Neuronal stem cell (in vitro differentiated cells): ENCODE data around the gene OPN5.

ENCODE experiments used
- DNase-seq: peaks from one replicate; pipeline ENCODE4 v3.0.0-alpha.2; 2013; ENCODE audit warnings: low spot score
- H2AFZ ChIP-seq: one replicate; pipeline ENCODE4 v1.6.1; 2013; ENCODE audit warnings: mild to moderate bottlenecking, low read length, inconsistent platforms
- H2AK5ac ChIP-seq: 2 replicates; pipeline ENCODE4 v1.6.1; 2013; ENCODE audit warnings: low read depth, mild to moderate bottlenecking, inconsistent platforms, low read length, moderate library complexity, mixed read lengths
- H2BK120ac ChIP-seq: 2 replicates; pipeline ENCODE4 v1.6.1; 2013; ENCODE audit warnings: low read depth, mild to moderate bottlenecking, inconsistent platforms, low read length, moderate library complexity, mixed read lengths
- H2BK12ac ChIP-seq: one replicate; pipeline ENCODE4 v1.6.1; 2013; ENCODE audit warnings: low read length, inconsistent platforms
- H2BK15ac ChIP-seq: 2 replicates; pipeline ENCODE4 v1.6.1; 2013; ENCODE audit warnings: mild to moderate bottlenecking, low read length, inconsistent platforms, mixed read lengths
- H2BK5ac ChIP-seq: one replicate; pipeline ENCODE4 v1.6.1; 2013; ENCODE audit warnings: inconsistent platforms, mild to moderate bottlenecking, low read length, moderate library complexity
- H3K14ac ChIP-seq: one replicate; pipeline ENCODE4 v1.6.1; 2013; ENCODE audit warnings: low read length, inconsistent platforms
- H3K18ac ChIP-seq: 2 replicates; pipeline ENCODE4 v1.6.1; 2013; ENCODE audit warnings: low read length, inconsistent platforms
- H3K23ac ChIP-seq: 2 replicates; pipeline ENCODE4 v1.6.1; 2013; ENCODE audit warnings: low read depth, mild to moderate bottlenecking, mixed read lengths, low read length, inconsistent platforms; ENCODE audit not compliant: poor library complexity
- H3K27ac ChIP-seq: replicated peaks from 3 replicates; pipeline ENCODE4 v1.5.1; 2013; ENCODE audit warnings: low read length, inconsistent platforms
- H3K27me3 ChIP-seq, 3 experiments: 2 replicates each; pipeline ENCODE4 v1.6.1; 2013; ENCODE audit warnings: low read length in 3 of 3, mild to moderate bottlenecking in 2 of 3, inconsistent platforms in 1 of 3, low read depth in 1 of 3, mixed read lengths in 1 of 3, moderate library complexity in 1 of 3; ENCODE audit not compliant: control insufficient read depth in 3 of 3, insufficient read depth in 3 of 3
- H3K36me3 ChIP-seq, 2 donors: replicated peaks in 1 of 2; 2 replicates each; pipeline ENCODE4 v1.6.1; 2013; ENCODE audit warnings: low read length in 2 of 2; ENCODE audit not compliant: control insufficient read depth in 2 of 2, insufficient read depth in 2 of 2
- H3K4ac ChIP-seq: 2 replicates; pipeline ENCODE4 v1.6.1; 2013; ENCODE audit warnings: inconsistent platforms, mild to moderate bottlenecking, low read length, moderate library complexity
- H3K4me1 ChIP-seq, 2 donors: 1 replicate in 1 of 2; 2 replicates in 1 of 2; pipeline ENCODE4 v1.6.1; 2013; ENCODE audit warnings: low read length in 2 of 2, low read depth in 1 of 2; ENCODE audit not compliant: control insufficient read depth in 2 of 2, insufficient read depth in 1 of 2
- H3K4me2 ChIP-seq: one replicate; pipeline ENCODE4 v1.6.1; 2013; ENCODE audit warnings: mild to moderate bottlenecking, low read length, inconsistent platforms; ENCODE audit not compliant: insufficient read depth, poor library complexity, severe bottlenecking
- H3K4me3 ChIP-seq, 2 donors: 2 replicates each; pipeline ENCODE4 v1.5.1; 2013; ENCODE audit warnings: low read length in 2 of 2, mild to moderate bottlenecking in 2 of 2, inconsistent platforms in 1 of 2, moderate library complexity in 1 of 2
- H3K79me1 ChIP-seq: one replicate; pipeline ENCODE4 v1.6.1; 2013; ENCODE audit warnings: low read depth, mild to moderate bottlenecking, inconsistent platforms, low read length, moderate library complexity
- H3K9ac ChIP-seq: one replicate; pipeline ENCODE4 v1.6.1; 2013; ENCODE audit warnings: mild to moderate bottlenecking, low read depth, low read length, inconsistent platforms; ENCODE audit not compliant: poor library complexity
- H3K9me3 ChIP-seq, 2 donors: replicated peaks in 1 of 2; 2 replicates each; pipeline versions ENCODE3 to v1.6.1; 2013; ENCODE audit warnings: low read length in 2 of 2, mild to moderate bottlenecking in 2 of 2, inconsistent platforms in 1 of 2, low read depth in 1 of 2, mixed read lengths in 1 of 2, moderate library complexity in 1 of 2; ENCODE audit not compliant: control insufficient read depth in 2 of 2, insufficient read depth in 1 of 2
- H4K8ac ChIP-seq: one replicate; pipeline ENCODE4 v1.6.1; 2013; ENCODE audit warnings: low read depth, mild to moderate bottlenecking, inconsistent platforms, low read length, moderate library complexity
- H4K91ac ChIP-seq: one replicate; pipeline ENCODE4 v1.6.1; 2013; ENCODE audit warnings: low read length, low read depth, mild to moderate bottlenecking, inconsistent platforms; ENCODE audit not compliant: poor library complexity
- WGBS, 2 donors: extraction: QIAGEN DNeasy Blood & Tissue Kit; methylation state at CpG; one replicate each; pipeline ENCODE4 v1.1.7; 2013; ENCODE audit warnings: missing lambda C conversion rate in 2 of 2, mixed read lengths in 1 of 2; ENCODE audit not compliant: insufficient read length in 2 of 2, insufficient replicate concordance in 1 of 2; ENCODE audit errors: extremely low coverage in 2 of 2; 5-methylcytosine and 5-hydroxymethylcytosine counted together

The OPN5 gene

DNA sequence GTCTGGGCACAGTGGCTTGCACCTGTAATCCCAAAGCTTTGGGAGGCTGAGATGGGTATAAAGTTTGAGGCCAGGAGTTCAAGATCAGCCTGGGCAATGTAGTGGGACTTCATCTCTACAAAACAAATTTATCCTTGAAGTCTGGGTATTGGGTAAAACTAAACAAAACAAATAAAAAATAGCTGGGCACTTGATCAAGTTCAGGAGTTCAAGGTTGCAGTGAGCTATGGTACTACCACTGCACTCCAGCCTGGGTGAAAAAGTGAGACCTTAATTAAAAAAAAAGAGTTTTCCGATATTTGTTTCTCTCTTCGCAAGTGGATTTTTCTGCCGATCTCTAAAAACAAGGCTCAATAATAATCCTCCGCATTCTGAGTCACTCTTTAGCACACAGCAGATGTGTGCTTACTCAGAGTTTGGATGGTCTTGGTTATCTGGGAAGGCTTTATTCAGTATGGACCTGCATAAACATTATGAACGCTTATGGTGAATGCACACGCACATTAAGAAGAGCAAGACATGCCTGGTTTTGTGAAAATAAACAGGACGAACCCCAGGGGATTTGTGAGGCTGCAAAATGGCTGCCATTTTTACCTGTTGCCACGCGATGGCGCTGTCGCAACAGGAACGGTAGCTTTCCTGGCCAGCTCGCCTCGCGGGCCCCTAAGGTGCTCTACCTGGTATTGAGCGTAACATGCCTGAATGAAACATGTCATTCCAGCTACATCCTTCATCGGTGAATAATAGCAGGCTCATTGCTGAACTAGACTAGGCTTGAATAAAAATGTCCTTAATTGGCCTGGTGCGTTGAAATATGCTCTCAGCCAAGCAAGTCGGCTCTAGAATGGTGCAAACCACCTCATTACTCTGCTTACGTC, 6.0 kb downstream of the OPN5 start:
- H3K9me3 ChIP-seq, result no peaks in the 10 kb centered on the region
- WGBS, 2 donors, result no CpG with 5 or more reads among the region's 20 CpGs
- no peak overlapping the region for H3K23ac ChIP-seq
- no peak overlapping the region for H2BK12ac ChIP-seq
- no peak overlapping the region for H3K27ac ChIP-seq
- H2AK5ac ChIP-seq, result no peak overlapping the region
- no peak overlapping the region for H4K8ac ChIP-seq
- no peak overlapping the region for H3K9ac ChIP-seq
- no peak overlapping the region for H2BK120ac ChIP-seq
- H3K4me3 ChIP-seq, result no peak overlapping the region
- H3K4ac ChIP-seq, result no peak overlapping the region
- no peak overlapping the region for H2BK15ac ChIP-seq
- H3K36me3 ChIP-seq, result no peaks in the 10 kb centered on the region
- H3K4me2 ChIP-seq, result no peak overlapping the region
- DNase-seq, result peak; percentile 50
- peak overlapping the region; percentile 54 for H2AFZ ChIP-seq
- no peaks in the 10 kb centered on the region for H3K4me1 ChIP-seq
- H3K79me1 ChIP-seq, result no peaks in the 10 kb centered on the region
- H3K14ac ChIP-seq, result no peak overlapping the region
- no peak overlapping the region for H4K91ac ChIP-seq
- H2BK5ac ChIP-seq, result no peak overlapping the region
- no peaks in the 10 kb centered on the region for H3K27me3 ChIP-seq
- H3K18ac ChIP-seq, result no peak overlapping the region

DNA sequence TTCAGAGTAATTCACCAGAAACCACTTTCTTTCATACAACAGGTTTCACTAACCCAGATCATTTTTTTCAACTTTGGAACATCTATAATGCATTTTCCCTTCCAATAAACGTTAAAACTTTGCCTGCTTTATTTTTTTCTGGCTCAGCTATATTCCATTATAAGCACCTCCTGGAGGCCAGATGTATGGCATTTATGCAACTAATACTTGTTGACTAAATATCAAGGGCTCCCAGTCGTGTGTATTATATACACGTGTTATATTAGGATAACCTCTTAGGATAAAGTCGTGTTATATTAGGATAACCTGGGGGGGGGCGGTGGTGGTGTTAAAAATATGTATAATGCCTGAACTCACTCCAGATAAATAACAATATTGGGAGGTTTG, 6.7 kb downstream of the OPN5 start:
- Histone ChIP-seq H3K9me3 (no peaks in the 10 kb centered on the region), H3K4me1 (no peaks in the 10 kb centered on the region), H2BK15ac (no peak overlapping the region), H2AFZ (no peak overlapping the region), H3K4me3 (no peak overlapping the region), H3K27ac (no peak overlapping the region), H2BK12ac (no peak overlapping the region), H2AK5ac (no peak overlapping the region), H3K9ac (no peak overlapping the region), H2BK5ac (no peak overlapping the region), H3K27me3 (no peaks in the 10 kb centered on the region), H4K91ac (no peak overlapping the region), H3K23ac (no peak overlapping the region), H3K79me1 (no peaks in the 10 kb centered on the region), H4K8ac (no peak overlapping the region), H3K14ac (no peak overlapping the region), H3K4ac (no peak overlapping the region), H2BK120ac (no peak overlapping the region), H3K18ac (no peak overlapping the region), H3K36me3 (no peaks in the 10 kb centered on the region), H3K4me2 (no peak overlapping the region)
- no CpG with 5 or more reads among the region's 5 CpGs for WGBS, 2 donors
- DNase-seq, result no peak

DNA sequence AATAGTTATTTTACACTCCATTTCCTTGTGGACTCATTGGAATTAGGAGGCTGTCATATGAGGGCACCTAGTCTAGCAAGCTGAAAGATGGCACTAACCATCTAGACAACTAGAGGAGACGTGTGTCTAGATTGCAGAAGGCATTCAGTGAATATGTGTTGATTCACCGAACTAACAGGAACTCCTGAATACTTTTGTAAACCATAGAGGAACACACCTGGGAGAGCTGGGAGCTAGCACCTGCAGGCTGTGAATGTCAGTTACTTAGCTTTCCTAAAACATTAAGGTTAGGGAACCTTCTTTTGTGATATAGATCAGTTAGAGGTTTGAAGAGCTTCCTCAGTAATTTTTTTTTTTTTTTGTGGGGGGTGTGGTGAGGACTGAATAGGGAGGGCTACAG, 7.7 kb downstream of the OPN5 start:
- no peaks in the 10 kb centered on the region for H3K4me1 ChIP-seq
- H3K36me3 ChIP-seq, result no peaks in the 10 kb centered on the region
- H2AFZ ChIP-seq, result no peak overlapping the region
- no peak overlapping the region for H2BK15ac ChIP-seq
- no peak overlapping the region for H3K9ac ChIP-seq
- H2BK5ac ChIP-seq, result no peak overlapping the region
- H3K27ac ChIP-seq, result no peak overlapping the region
- no peak overlapping the region for H2BK12ac ChIP-seq
- no peak overlapping the region for H2BK120ac ChIP-seq
- H3K23ac ChIP-seq, result no peak overlapping the region
- no peak overlapping the region for H3K4me2 ChIP-seq
- H3K4me3 ChIP-seq, result no peak overlapping the region
- no peak overlapping the region for H3K14ac ChIP-seq
- no peaks in the 10 kb centered on the region for H3K79me1 ChIP-seq
- H3K9me3 ChIP-seq, result no peaks in the 10 kb centered on the region
- no peak overlapping the region for H4K8ac ChIP-seq
- no peaks in the 10 kb centered on the region for H3K27me3 ChIP-seq
- WGBS, 2 donors, result no CpG with 5 or more reads among the region's 2 CpGs
- H3K4ac ChIP-seq, result no peak overlapping the region
- no peak overlapping the region for H2AK5ac ChIP-seq
- no peak overlapping the region for H3K18ac ChIP-seq
- no peak overlapping the region for H4K91ac ChIP-seq
- DNase-seq, result no peak

DNA sequence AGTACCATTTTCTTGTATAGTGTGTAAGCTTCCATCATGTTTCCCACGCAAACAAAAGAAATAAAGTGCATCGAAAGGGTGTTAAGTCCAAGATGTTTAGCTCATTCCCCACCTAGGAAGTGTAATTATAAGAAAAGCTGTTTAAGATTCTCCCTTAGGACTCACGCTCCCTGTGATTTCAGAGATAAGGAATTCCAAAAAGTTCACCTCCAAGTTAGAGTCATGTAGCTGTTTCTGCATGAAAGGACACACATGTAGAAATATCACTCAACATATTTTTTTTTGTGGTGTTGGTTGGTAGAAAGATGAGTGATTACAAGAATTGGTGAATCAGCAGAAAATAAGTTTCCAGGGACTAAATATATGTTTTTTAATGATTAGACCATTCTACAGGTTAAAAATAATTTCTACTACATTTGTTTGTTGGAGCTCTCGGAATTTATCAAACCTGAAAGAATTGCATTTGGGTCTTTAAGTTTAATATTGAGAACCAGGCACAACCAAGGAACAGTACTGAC, 10.4 kb downstream of the OPN5 start:
- H3K4me3 ChIP-seq, result no peak overlapping the region
- H3K23ac ChIP-seq, result no peak overlapping the region
- no peak overlapping the region for H3K4ac ChIP-seq
- H2BK15ac ChIP-seq, result no peak overlapping the region
- no peak overlapping the region for H3K27ac ChIP-seq
- no peak overlapping the region for H2AK5ac ChIP-seq
- no peak overlapping the region for H2BK120ac ChIP-seq
- no peak overlapping the region for H4K8ac ChIP-seq
- no peak overlapping the region for H2BK5ac ChIP-seq
- H3K36me3 ChIP-seq, result no peaks in the 10 kb centered on the region
- no peak overlapping the region for H3K9ac ChIP-seq
- no CpG with 5 or more reads among the region's 4 CpGs for WGBS, 2 donors
- no peaks in the 10 kb centered on the region for H3K27me3 ChIP-seq
- H3K4me1 ChIP-seq, result no peaks in the 10 kb centered on the region
- no peaks in the 10 kb centered on the region for H3K9me3 ChIP-seq
- H2AFZ ChIP-seq, result no peak overlapping the region
- H3K18ac ChIP-seq, result no peak overlapping the region
- no peak overlapping the region for H3K4me2 ChIP-seq
- no peaks in the 10 kb centered on the region for H3K79me1 ChIP-seq
- DNase-seq, result no peak
- no peak overlapping the region for H2BK12ac ChIP-seq
- no peak overlapping the region for H4K91ac ChIP-seq
- H3K14ac ChIP-seq, result no peak overlapping the region
